Caco-2 (cell line): ENCODE results near the gene PSMB1. TPM values are rescaled to one million over a fixed set of nuclear protein-coding genes. Genes with fewer than 3 reads are reported as not detected.
"Not testable (repeated sequence)": the region's sequence is repeated elsewhere in the genome, so short reads cannot be mapped to it uniquely, and the experiment has no call there.

Experiments
- BruUV-seq: library from RNA; stranded (reverse); fragments of 400-500 nt; replicated peaks from 2 replicates; lab custom pipeline; 2021; lab: Mats Ljungman, UMichigan
- CTCF ChIA-PET: fragments of 300-600 bp; sonication (Branson Sonifier 250); formaldehyde crosslinking; loops from one replicate; lab custom pipeline; 2022; ENCODE audit warnings: antibody characterized with exemption; lab: Charles Lee
- POLR2A ChIA-PET: fragments of 300-600 bp; sonication (Branson Sonifier 250); formaldehyde crosslinking; loops from one replicate; lab custom pipeline; 2022; ENCODE audit warnings: antibody characterized with exemption; lab: Charles Lee
- DNase-seq, 2 experiments: peaks; one replicate each; pipeline versions ENCODE4 v3.0.0 to v3.0.0-alpha.2; 2020 to 2022
- H3K27me3 ChIP-seq: replicated peaks from 2 replicates; pipeline ENCODE4 v1.6.0; 2011; ENCODE audit warnings: low read length; ENCODE audit not compliant: control insufficient read depth, insufficient read depth
- H3K36me3 ChIP-seq: 2 replicates; pipeline ENCODE4 v1.5.1; 2011; ENCODE audit warnings: low read length; ENCODE audit not compliant: control insufficient read depth, insufficient read depth
- H3K4me1 ChIP-seq: fragments of 250-450 bp; sonication (Bioruptor Pico); 2 replicates; pipeline ENCODE4 v1.5.1; 2020; ENCODE audit warnings: mild to moderate bottlenecking
- H3K4me3 ChIP-seq: 2 replicates; pipeline ENCODE4 v1.5.1; 2011; ENCODE audit warnings: low read depth, mild to moderate bottlenecking, control low read depth, low read length
- H3K9me3 ChIP-seq: fragments of 250-450 bp; sonication (Bioruptor Pico); 2 replicates; pipeline ENCODE4 v1.5.1; 2020; ENCODE audit warnings: mild to moderate bottlenecking, moderate library complexity
- H3K27ac Mint-ChIP-seq: one replicate; pipeline ENCODE4 v1.8.0; 2022; ENCODE audit warnings: mixed read lengths; ENCODE audit not compliant: unreplicated experiment
- H3K27me3 Mint-ChIP-seq: one replicate; pipeline ENCODE4 v1.8.0; 2022; ENCODE audit warnings: mixed read lengths; ENCODE audit not compliant: insufficient read depth, unreplicated experiment
- H3K36me3 Mint-ChIP-seq: one replicate; pipeline ENCODE4 v1.8.0; 2022; ENCODE audit warnings: mild to moderate bottlenecking, mixed read lengths; ENCODE audit not compliant: insufficient read depth, unreplicated experiment
- H3K4me1 Mint-ChIP-seq: one replicate; pipeline ENCODE4 v1.8.0; 2022; ENCODE audit warnings: low read depth, mixed read lengths; ENCODE audit not compliant: unreplicated experiment
- H3K4me3 Mint-ChIP-seq: one replicate; pipeline ENCODE4 v1.8.0; 2022; ENCODE audit warnings: mild to moderate bottlenecking, moderate library complexity, mixed read lengths; ENCODE audit not compliant: unreplicated experiment
- H3K9me3 Mint-ChIP-seq: one replicate; pipeline ENCODE4 v1.8.0; 2022; ENCODE audit warnings: mixed read lengths; ENCODE audit not compliant: unreplicated experiment
- CTCF ChIP-seq, 2 experiments: fragments of 200-600 bp in 1 of 2; IDR thresholded peaks; 1 replicate in 1 of 2; 2 replicates in 1 of 2; pipeline versions ENCODE4 v1.5.1 to v1.8.0; 2011 to 2022; ENCODE audit warnings: antibody characterized with exemption in 1 of 2, control low read depth in 1 of 2, inconsistent platforms in 1 of 2, low read depth in 1 of 2, low read length in 1 of 2, mild to moderate bottlenecking in 1 of 2, moderate library complexity in 1 of 2; ENCODE audit not compliant: insufficient read depth in 1 of 2, severe bottlenecking in 1 of 2, unreplicated experiment in 1 of 2
- intact Hi-C: fragments of 100-400 bp; cut with micrococcal nuclease; formaldehyde crosslinking; loops from one replicate; pipeline ENCODE4 v1.10.0; 2022; ENCODE audit not compliant: unreplicated experiment
- total RNA-seq: library from RNA; stranded (reverse); gene quantifications from 2 replicates; pipeline ENCODE4 v1.2.3, GENCODE V29; 2022

PSMB1 gene
- total RNA-seq, 1 experiment from 2014 or later: 235 TPM

- POLR2A ChIA-PET, H3K36me3 ChIP-seq, intact Hi-C loops, H3K36me3 Mint-ChIP-seq, H3K9me3 ChIP-seq, DNase-seq, CTCF ChIA-PET, H3K4me3 ChIP-seq, H3K4me1 ChIP-seq, H3K27me3 ChIP-seq, H3K27ac Mint-ChIP-seq, H3K4me1 Mint-ChIP-seq, H3K9me3 Mint-ChIP-seq, BruUV-seq, H3K4me3 Mint-ChIP-seq, H3K27me3 Mint-ChIP-seq: not testable (repeated sequence)
Measured at GRCh38 chr6:170507728-170508127, 45.4 kb downstream of the PSMB1 start.

DNA sequence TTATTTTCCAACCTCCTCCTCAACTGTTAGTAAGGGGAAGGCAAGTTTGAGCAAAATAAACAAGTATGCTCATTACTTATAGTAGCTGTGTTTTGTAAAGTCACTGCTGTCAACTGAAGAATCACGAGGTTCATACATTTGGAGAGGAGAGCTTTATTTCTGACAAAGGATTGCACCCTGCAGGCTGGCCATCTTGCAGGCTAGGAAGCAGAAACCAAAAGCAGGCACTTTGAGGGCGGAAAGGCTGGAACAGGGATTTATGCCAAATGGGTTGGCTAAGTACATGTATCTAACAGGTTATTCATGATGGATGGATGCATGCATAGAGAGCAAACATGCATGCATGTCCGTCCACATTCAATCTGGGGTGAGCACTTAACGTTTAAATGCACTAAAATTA is 46.7 kb downstream of the PSMB1 start:
- no peak for TF ChIP-seq CTCF (IDR thresholded peaks at IDR 0.05; ENCODE audit: insufficient read depth in 1 of 2, low read depth in 1 of 2, low read length in 1 of 2, severe bottlenecking in 1 of 2, unreplicated experiment in 1 of 2)
- H3K9me3 ChIP-seq: no peaks in the 10 kb centered on the region
- no TSS peak for BruUV-seq
- intact Hi-C loops: no loop called here
- ChIA-PET POLR2A (no interaction called here), CTCF (no interaction called here)
- Mint-ChIP-seq H3K36me3 (no peaks in the 10 kb centered on the region), H3K9me3 (no peaks in the 10 kb centered on the region), H3K27ac (no peak overlapping the region), H3K4me3 (no peak overlapping the region), H3K27me3 (peaks cover 11% of the 10 kb centered on the region), H3K4me1 (no peaks in the 10 kb centered on the region)
- H3K36me3 ChIP-seq: no peaks in the 10 kb centered on the region
- DNase-seq: no peak
- H3K4me3 ChIP-seq: no peak overlapping the region
- no peaks in the 10 kb centered on the region for H3K4me1 ChIP-seq
- H3K27me3 ChIP-seq: no peaks in the 10 kb centered on the region

DNA sequence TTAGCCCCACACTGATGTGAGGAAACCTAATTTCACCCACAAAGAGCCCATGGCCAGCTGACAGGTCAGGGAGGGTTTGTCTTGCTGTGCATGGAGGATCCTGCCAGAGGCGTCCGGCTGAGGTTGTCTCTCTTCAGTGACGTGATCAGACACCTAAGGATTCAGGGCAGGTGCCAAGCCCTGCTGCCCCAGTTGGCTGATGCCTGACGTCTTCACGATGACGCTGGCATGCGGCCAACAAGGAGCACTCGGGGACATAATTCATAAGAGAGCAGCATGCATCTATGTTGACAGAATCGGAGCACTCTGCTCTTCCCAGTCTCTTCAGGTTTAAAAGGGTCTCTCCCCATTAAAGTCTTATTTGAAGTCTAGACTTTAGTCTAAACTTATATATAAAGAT is 47.8 kb downstream of the PSMB1 start:
- no peak for DNase-seq
- H3K27me3 Mint-ChIP-seq: peaks cover 19% of the 10 kb centered on the region
- CTCF ChIA-PET: no interaction called here
- H3K9me3 Mint-ChIP-seq: no peaks in the 10 kb centered on the region
- Histone ChIP-seq H3K4me3 (no peak overlapping the region), H3K9me3 (no peaks in the 10 kb centered on the region), H3K4me1 (no peaks in the 10 kb centered on the region), H3K27me3 (no peaks in the 10 kb centered on the region), H3K36me3 (no peaks in the 10 kb centered on the region)
- H3K4me3 Mint-ChIP-seq: no peak overlapping the region
- TF ChIP-seq CTCF (IDR thresholded peaks at IDR 0.05; ENCODE audit: insufficient read depth in 1 of 2, low read depth in 1 of 2, low read length in 1 of 2, severe bottlenecking in 1 of 2, unreplicated experiment in 1 of 2): no peak
- POLR2A ChIA-PET: no interaction called here
- no peak overlapping the region for H3K27ac Mint-ChIP-seq
- intact Hi-C loops: no loop called here
- H3K36me3 Mint-ChIP-seq: no peaks in the 10 kb centered on the region
- H3K4me1 Mint-ChIP-seq: no peaks in the 10 kb centered on the region
- BruUV-seq: no TSS peak

DNA sequence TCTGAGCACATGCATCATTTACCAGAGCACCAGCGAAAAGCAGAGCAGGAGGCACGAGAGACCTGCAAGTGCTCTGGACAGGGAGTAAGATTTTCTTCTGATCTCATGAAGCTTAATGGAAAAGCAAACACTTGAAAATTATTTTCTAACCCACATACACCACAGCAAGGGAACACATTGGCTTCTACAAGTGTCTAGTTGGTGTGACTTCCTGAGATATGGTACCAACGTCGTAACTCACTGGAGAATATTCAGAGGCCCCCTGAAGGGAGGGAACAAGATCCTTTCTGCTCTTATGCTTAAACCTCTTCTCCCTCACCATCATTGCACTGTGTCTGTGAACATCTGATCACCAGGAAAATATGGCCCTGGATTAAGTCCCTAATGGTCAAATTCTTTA is 48.6 kb downstream of the PSMB1 start:
- intact Hi-C loops: no loop called here
- H3K36me3 Mint-ChIP-seq: no peaks in the 10 kb centered on the region
- TF ChIP-seq CTCF (IDR thresholded peaks at IDR 0.05; ENCODE audit: insufficient read depth in 1 of 2, low read depth in 1 of 2, low read length in 1 of 2, severe bottlenecking in 1 of 2, unreplicated experiment in 1 of 2): no peak
- H3K27ac Mint-ChIP-seq: no peak overlapping the region
- H3K4me3 ChIP-seq: no peak overlapping the region
- H3K9me3 Mint-ChIP-seq: no peaks in the 10 kb centered on the region
- H3K4me1 ChIP-seq: no peaks in the 10 kb centered on the region
- no peak overlapping the region for H3K4me3 Mint-ChIP-seq
- DNase-seq: no peak
- no TSS peak for BruUV-seq
- CTCF ChIA-PET: no interaction called here
- H3K4me1 Mint-ChIP-seq: no peaks in the 10 kb centered on the region
- peaks cover 19% of the 10 kb centered on the region for H3K27me3 Mint-ChIP-seq
- no peaks in the 10 kb centered on the region for H3K27me3 ChIP-seq
- no peaks in the 10 kb centered on the region for H3K9me3 ChIP-seq
- POLR2A ChIA-PET: no interaction called here
- H3K36me3 ChIP-seq: no peaks in the 10 kb centered on the region
